ENCODE results near the gene CDKL4.

GRCh38 chr2:39158351-39158750 is 85.4 kb downstream of the CDKL4 start:
- TF ChIP-seq CTCF (IDR thresholded peaks at IDR 0.05) = no peak
- TF ChIP-seq POLR2A (IDR thresholded peaks at IDR 0.05) = no peak
